ENCODE results near the gene CDH23.

CDH23 gene

DNA sequence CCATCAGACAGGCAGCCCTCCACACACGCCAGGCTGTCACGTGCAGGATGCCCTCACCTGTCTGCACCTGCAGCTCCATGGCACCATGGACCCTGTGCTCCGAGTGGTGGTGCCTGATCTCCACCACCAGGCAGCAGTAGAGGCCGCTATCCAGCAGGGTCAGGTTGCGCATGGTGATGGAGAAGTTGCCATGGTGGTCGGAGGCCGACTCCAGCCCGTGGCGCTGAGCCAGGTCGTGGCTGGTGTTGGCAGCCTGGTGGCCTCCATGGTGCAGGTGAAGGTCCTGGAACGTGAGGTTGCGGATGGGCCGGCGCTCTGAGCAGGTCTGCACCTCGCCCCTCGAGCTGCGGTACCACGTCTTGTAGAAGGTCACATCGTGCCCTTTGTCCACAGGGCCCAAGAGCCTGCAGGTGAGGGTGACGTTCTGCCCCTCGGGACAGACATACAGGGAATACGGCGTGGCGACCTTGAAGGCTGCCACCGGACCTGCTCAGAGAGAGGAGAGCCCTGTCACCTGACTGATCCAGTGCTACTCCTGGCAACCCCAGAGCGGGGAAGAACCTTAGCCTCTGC lies 364.9 kb downstream of the CDH23 start:
- no peak for DNase-seq (ENCODE audit: extremely low read depth in 1 of 2, low read depth in 1 of 2)

DNA sequence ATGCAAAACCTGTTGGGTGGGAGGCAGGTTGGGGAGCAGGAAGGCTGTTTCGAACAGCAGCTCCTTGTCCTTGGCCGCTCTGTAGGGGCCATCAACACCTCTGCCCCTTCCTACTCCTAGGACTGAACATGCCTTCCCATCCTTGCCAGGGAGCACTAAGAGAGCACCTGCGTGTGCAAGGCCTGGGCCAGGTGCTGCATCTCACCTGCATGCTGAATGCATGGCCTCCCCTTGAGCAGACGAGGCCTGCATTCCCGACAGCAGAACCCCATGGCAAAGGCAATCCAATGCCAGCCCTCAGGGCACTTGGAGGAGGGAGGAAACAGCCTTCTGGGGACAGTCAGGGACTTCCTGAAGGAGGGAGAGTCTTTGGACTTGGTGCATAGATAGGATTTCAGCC lies 365.6 kb downstream of the CDH23 start:
- no peak for DNase-seq (ENCODE audit: extremely low read depth in 1 of 2, low read depth in 1 of 2)

DNA sequence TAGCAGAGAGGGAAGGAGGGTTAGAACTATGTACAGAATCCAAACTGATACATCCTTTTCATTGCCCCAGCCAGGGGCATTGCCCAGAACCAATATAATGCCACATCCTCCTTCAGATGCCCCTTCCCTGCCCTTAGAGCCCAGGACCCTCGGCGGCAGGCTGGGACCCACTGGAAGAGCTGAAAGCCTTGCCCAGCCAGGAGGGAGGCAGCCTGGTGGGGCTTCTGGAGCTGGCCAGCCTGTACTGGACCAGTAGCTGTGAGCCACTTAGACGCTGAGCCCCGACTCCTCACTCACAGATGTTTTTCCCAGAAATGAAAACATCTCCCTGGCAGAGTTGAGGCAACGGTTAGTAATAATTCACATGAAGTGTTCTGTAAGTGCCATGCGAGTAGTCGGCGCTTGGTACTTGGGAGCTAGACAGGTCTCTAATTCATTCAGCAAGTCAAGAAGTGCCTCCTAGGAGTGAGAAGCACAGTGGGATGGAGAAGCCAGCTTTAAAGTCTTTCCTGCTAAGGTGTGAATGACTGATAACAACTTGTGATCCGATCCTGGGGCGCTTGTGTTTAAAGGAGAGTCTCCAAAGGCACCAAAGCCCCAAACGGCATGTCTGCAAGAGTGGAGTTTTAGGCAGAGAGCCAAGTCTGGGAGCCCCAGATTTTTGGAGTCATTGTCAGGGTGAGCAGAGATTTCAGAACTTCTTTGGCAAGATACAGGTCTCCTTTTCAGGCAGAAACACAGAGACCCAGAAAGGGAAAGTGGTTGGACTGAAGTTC lies 366.8 kb downstream of the CDH23 start:
- no peak for DNase-seq (ENCODE audit: extremely low read depth in 1 of 2, low read depth in 1 of 2)

DNA sequence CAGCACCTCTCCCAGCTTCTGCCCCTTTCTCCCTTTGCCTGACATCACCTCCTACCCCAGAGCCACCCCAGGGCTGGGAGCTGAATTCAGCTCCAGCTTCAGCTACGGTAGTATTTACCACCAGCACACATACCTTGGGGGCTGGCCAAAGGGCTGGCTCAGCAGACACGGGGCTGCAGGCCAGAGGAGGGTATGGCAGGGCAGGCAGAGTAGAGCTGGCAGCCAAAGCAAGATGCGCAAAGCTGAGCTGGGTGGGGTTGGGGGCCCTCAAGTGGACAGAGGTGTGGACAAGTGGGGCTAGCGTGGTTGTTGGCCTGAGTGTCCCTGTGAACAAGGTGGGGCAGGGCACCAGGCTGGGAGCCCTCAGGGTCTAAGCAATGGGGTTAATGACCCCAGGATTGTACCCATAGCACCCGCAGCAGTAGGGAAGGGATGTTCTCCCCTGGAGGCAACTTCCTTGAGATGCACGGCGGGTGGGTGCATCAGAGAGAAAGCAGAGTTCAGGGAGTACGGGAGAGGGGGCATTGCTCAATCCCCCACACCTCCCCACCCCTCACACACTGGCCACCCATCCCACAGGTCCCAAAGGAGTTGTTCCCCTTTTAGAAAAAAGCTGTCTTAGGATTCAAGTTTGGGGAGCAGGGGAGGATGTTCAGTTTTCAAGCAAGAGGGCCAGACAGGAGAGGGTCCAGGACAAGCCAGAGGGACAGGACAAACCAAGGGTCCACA lies 368.6 kb downstream of the CDH23 start:
- DNase-seq (ENCODE audit: extremely low read depth in 1 of 2, low read depth in 1 of 2): no peak

DNA sequence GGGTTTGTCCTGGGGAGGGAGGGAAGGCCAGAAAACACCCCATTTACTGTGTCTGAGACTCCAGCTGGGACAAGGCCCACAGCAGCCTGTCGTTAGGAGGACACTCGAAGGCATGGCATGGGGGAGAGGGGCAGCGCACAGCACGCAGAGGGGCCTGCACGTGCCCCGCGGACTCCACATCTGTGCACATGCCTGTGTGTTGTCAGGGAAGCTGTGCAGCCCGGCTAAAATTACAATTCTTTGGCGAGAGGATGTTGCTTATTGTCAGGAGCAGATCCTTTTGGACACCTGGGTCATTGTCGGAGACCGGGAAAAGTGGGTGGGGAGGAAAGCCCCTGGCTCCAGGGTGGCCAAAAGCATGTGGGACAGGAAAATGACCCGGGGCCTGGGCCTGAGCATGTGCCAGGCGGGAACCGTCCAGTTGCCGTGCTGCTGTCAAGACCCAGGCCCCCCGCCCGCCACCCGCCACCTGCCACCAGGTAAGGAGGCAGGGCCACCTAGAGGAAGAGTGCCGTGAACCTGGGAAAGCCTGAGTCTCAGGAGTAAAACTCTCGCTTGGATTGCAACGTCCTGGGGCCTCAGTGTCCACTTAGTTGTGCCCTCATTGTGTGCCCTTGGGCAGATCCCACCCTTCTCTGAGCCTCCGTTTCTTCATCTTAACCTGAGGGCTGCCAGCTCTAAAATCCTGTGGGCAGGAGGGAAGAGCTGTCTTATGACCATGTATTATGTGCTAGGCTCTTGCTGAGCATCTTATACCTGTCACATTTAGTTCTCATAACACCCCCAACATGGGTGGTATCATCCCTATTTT lies 369.4 kb downstream of the CDH23 start:
- DNase-seq (ENCODE audit: extremely low read depth in 1 of 2, low read depth in 1 of 2): no peak

DNA sequence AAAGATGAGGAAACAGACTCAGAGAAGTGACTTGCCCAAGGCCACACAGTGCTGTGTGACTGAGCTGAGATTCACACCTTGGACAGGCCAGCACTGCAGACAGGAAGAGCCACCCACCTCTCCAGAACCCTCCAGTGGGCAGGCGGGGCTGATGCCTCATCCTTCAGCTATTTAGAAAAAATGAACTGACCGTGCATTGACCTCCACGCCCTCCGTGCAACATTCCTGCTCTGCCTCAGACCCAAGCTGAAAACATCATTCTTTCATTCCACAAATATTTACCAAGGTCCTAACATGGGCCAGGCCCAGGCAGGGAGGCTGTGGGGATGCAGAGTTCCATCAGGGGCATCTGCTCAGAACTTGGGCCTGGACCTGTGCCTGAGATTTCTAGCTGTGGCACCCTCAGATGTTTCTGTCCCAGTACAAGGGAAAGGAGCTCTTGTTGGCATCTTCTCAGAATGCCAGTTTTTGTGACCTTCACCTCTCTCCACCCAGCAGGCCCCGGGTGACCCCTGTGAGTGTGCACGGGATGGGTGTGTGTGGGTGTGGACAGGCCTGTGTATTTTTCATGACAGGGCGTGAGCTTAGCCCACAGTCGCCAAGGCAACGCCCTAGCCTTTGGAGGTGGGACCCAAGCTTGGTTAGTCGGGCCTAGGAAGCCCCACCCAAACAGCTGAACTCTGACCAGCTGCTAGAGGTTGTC lies 370.1 kb downstream of the CDH23 start:
- DNase-seq (ENCODE audit: extremely low read depth in 1 of 2, low read depth in 1 of 2): no peak

DNA sequence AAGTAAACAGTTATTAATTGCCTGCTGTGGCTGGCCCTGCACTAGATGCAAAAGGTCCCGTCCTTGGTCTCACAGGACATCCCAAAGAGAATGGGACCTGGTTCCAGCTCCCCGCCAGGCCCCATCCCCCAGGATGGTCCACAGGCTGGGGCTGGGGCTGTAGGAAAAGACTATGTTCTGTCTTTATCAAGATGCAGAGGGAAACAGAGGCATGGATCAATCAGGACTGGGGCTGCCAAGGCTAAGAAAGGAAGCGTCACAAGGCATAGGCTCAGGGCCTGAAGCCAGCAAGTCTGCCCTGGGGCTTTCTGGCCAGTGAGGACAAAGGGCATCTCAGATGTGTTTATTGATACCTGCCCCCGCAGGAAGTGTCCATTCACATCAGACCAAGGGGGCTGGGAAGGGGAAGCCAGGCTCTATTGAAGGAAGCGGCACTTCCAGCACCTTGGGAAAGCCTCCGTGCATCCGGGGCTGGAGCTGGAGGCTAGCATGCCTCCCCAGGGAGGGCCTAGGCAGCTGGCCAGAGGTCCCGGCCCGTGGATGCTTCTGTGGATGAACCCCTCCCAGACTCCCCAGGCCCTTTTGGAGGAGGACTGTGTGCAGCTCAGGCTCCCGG lies 370.8 kb downstream of the CDH23 start:
- DNase-seq (ENCODE audit: extremely low read depth in 1 of 2, low read depth in 1 of 2): no peak

DNA sequence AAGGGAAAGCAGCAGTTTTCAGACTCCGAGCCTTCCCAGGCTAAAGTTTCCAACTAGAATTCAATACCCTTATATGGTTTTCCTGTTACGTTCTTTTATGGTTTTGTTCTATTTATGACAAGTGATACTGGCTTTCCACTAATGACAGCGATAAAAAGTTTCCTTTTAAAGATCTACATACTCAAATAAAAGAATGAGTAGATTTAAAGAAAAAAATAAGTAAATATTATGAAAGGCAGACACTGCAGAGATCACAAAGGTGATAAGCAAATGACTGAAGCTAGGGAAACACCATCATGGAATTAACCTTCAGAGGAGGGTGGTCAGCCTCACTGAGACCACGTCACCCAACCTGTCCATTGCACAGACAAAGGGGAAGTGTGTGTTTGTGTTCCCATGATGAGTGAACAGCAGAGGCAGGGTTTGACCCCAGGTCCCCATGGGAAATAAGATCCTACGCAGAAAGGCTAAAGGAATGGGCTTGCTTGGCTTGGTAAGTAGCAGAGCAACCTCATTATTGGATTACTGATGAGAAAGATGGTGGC lies 372.6 kb downstream of the CDH23 start:
- no peak for DNase-seq (ENCODE audit: extremely low read depth in 1 of 2, low read depth in 1 of 2)

DNA sequence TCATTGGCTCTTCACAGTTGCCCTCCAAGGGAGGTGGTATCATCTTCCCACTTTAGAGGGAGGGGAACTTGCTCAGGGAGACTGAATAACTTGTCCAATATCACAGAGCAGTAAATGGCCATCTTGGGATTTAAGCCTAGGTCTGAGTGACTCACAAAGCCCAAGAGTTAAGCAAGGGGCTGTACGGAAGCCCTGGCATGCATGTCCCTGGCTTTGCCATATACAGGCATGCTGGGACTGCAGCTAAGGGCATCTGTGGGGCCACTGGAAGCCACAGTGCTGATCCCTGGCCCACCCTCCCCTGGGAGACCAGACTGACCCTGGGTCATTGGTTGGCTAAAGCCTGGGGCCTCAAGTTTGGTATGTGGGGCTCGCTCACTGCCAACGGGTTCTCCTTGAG lies 373.5 kb downstream of the CDH23 start:
- DNase-seq (ENCODE audit: extremely low read depth in 1 of 2, low read depth in 1 of 2): no peak

DNA sequence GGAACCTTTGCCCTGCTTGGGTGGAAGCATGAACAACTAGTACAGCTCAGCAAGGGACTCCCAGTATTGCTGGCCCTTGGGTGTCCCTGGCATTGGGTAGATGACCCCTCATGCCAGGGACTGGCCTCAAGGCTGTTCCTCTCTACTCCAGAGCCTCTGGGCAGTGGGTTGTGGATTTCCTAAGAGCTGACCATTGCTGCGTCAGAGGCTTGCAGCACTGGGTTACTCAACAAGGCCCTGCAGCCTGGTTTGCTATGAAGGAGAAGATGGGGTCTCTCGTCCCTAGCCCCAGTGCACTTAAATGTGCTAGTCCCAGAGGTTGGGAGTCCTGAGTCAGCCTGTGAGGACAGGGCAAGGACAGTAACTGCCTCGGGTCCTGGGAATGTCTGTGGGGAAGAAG lies 374.1 kb downstream of the CDH23 start:
- no peak for DNase-seq (ENCODE audit: extremely low read depth in 1 of 2, low read depth in 1 of 2)

DNA sequence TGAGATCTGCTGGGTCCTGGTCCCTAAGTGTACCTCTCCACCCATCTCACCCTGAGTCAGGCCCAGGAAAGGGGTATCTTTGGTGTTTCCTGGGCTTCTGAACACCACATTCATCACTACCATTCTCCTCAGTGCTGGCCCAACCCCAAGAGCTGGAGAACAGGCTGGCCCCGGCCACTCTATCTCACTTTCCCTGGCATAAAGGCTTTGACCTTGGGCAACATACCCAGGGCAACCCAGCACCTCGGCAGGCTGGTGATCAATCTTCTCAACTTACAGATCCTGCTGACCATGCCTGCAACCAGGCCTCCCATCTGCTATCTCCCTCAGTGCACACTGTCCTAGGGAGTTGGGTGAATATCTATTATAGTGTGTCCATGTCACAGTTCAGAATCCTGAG lies 374.5 kb downstream of the CDH23 start:
- DNase-seq (ENCODE audit: extremely low read depth in 1 of 2, low read depth in 1 of 2): no peak

DNA sequence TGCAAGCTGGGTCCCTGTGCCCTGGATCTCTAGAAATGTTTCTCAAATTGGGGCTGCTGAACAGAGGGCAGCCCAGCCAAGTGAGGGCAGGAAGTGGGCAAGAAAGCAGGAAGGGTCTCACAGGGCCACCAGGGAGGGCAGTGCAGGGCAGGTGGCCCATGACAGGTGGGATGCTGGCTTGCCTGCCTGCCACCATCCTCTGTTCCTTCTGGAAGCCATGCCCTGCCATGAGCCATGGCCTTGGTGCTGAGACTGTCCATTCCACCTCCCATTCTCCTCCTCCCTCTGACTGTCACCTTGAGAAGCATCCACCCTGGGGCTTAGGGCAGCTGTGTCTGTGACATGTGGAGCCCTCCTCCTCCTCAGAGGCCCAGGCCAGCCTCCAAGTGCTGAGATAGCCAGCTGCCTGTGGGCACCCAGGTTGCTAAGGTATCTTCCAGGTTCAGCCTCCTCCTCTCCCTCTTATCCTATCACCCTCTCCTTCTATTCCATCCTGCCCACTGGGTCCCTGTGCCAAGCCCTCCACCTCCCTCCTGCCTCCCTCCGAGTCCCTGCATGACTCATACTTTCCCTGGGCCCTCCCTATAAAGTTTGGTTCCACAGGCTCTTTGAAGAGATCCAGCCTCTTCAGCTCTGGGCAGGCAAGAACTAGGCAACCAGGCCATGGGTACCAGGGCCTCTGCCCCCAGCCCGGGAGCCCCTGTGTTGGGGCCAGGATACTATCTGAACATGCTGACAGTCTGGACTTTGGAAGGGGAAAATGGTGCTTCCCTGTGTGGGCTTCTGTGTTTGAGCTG lies 375.3 kb downstream of the CDH23 start:
- peak in 1 of 2 donors; percentile 36 for DNase-seq (ENCODE audit: extremely low read depth in 1 of 2, low read depth in 1 of 2)

DNA sequence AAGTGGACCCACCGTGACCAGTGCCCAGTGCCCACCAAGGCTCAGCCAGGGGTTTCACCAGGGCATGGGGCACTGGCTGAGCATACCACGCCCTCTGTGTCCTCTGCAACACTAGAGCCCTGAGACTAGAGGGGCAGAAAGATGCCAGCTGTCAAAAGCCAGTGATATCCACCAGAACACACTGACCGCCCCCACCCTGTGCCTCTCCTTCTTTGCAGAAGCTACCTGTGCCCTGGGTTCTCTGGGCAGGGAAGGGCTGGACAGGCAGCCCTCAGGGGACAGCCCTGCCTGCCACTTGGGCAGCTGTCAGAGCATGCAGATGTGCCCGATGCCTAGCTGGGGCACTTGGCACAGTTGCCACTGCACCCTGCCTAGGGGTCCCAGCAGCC lies 376.1 kb downstream of the CDH23 start:
- DNase-seq (ENCODE audit: extremely low read depth in 1 of 2, low read depth in 1 of 2): no peak

DNA sequence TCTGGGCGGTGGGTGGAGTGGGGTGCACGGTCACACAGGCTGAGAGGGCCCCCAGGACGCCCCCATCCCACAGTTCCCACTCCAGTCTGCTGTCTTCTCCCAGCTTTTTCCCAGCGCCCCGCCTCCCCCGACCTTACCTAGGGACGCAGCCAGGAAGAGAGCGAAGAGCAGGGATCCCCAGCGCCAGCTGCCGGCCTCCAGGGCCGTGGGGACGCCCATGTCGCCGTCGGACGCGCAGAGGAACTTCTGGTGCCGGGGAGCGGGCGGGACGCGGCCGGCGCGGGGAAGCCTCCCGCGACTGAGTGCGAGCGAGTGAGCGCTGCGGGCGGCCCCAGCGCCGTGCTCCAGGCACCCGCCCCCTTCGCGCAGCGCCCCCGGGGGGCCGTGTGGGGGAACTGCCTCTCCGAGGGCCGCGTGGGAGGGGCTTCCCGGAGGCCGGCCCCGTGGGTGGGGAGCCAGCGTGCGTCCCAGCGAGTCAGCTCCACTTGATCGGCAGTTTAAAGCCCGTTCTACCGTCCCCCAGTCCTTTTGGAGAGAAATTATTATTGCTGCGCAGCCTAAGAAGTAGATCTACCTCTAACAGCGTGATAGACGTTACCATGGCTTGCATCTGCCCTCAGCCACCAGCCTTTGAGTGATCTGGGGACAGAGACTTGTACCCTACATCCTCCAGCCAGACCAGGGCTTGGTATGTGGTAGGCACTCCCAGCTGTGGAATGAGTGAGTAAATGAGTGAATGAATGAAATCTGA lies 376.7 kb downstream of the CDH23 start, which contains the start of gene VSIR:
VSIR (minus strand) TSS at position 300 of the 751 bp plus-strand sequence; CDS start at position 219, 81 bp downstream.
- peak; percentile 74 to 91 for DNase-seq (ENCODE audit: extremely low read depth in 1 of 2, low read depth in 1 of 2)

DNA sequence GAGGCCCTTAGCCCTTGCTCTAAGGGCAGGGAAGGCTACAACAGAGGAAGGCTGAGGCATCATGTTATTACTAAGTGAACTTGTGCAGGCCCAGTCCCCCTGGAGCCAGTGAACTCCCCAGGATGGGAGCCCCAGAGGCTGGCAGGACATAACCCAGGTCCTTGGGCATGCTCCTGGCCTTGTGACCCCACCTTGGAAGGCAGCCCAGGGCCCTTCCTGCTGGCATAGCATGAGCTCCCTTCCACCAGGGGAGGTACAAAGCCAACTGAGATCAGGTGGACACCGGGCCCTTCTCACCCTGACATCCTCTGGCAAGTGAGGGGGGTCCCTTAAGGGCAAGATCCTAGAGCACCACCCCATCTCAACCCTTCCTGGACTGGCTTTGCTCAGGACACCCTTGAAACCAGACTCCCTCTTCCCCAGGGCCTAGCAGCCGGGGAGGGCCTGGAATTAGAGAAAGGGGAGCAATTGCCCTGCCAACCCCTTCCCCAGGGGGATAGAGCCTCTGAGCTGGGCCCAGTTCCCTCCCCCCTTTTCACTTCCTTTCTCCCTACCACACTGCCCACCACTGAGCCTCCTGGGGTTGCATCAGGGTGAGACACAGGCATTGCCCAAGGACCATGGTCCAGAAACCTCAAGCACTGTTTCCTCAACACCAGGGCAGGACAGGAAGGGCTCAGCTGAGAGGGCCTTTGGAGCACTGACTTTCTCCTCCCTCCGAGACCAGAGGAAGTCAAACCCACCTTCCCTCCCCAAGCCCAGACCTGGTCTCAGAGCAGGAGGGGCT lies 378.4 kb downstream of the CDH23 start:
- DNase-seq (ENCODE audit: extremely low read depth in 1 of 2, low read depth in 1 of 2): no peak

DNA sequence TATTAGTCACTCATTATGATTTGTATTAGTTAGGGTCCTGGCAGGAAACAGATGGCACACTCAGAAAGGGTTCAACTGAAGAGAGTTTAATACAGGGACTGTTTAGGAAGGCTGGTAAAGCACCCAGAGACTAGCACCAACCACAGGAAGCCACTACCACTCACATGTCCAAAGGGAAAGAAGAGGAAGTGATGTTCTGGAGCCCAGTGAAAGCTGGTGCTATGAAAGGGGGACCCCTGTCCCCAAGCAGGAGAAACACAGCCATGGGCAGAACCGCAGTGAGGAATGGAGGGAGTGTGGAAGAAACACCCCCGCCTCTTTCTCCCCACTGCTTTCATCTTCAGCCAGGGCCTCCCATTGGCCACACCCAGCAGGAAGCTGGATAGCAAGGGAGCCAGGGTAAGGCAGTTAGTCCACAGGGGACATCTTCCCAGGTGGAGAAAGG lies 379.8 kb downstream of the CDH23 start:
- no peak for DNase-seq (ENCODE audit: extremely low read depth in 1 of 2, low read depth in 1 of 2)

DNA sequence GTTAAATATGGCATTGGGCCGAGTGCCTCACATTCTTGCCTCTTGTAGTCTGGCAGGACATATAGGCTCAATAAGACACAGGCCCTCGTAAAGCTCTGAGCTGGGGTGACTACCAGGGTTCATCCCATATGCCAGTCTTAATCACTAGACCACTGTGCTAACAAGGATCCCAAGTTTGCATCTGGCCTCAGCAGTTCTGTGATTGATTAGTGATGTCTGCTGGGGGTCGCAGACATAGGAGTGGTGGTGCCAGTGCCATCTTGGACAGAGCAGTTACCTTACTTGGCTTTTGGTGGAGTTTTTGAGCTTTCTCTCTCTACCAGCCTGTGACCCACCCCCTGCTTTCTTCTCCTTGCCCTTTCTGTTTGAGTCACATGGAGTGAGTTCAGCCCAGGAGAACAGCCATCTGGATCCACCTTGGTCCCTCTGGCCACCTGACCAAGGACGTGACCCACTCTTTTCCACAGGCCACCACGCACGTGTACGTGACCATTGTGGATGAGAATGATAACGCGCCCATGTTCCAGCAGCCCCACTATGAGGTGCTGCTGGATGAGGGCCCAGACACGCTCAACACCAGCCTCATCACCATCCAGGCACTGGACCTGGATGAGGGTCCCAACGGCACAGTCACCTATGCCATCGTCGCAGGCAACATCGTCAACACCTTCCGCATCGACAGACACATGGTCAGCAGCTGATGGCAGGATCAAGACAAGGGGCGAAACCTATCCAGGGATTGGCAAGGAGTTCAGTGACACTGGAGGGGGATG lies 380.7 kb downstream of the CDH23 start:
- no peak for DNase-seq (ENCODE audit: extremely low read depth in 1 of 2, low read depth in 1 of 2)

All from activated CD8-positive, alpha-beta memory T cell treated with anti-CD3 and anti-CD28 coated beads for 1 hour (primary cell).